CD4-positive, alpha-beta memory T cell (primary cell): ENCODE data around the gene CCDC28A. TPM values are rescaled to one million over a fixed set of nuclear protein-coding genes. Genes with fewer than 3 reads are reported as not detected.
"Not testable (repeated sequence)": the region's sequence is repeated elsewhere in the genome, so short reads cannot be mapped to it uniquely, and the experiment has no call there.

ENCODE experiments used
- CTCF ChIA-PET: fragments of 350-600 bp; sonication (Branson Sonifier 250); formaldehyde crosslinking; loops from one replicate; lab custom pipeline; 2021; ENCODE audit warnings: inconsistent platforms; ENCODE audit not compliant: partially characterized antibody; lab: Charles Lee
- POLR2A ChIA-PET: fragments of 350-600 bp; sonication (Branson Sonifier 250); formaldehyde crosslinking; loops from one replicate; lab custom pipeline; 2021; ENCODE audit not compliant: partially characterized antibody; lab: Charles Lee
- DNase-seq, 5 donors: peaks; one replicate each; pipeline versions ENCODE4 v3.0.0 to v3.0.0-alpha.2; 2020 to 2022; ENCODE audit warnings: mixed read lengths in 1 of 5
- H3K27ac ChIP-seq: one replicate; pipeline ENCODE4 v1.7.0; 2013; ENCODE audit warnings: low read depth, low read length
- H3K27me3 ChIP-seq: 2 replicates; pipeline ENCODE4 v1.7.0; 2013; ENCODE audit warnings: mild to moderate bottlenecking, low read length, moderate library complexity; ENCODE audit not compliant: insufficient read depth
- H3K36me3 ChIP-seq: 2 replicates; pipeline ENCODE4 v1.7.0; 2013; ENCODE audit warnings: mild to moderate bottlenecking, low read length, moderate library complexity; ENCODE audit not compliant: insufficient read depth
- H3K4me1 ChIP-seq: 2 replicates; pipeline ENCODE4 v1.7.0; 2013; ENCODE audit warnings: mild to moderate bottlenecking, low read length, moderate library complexity; ENCODE audit not compliant: insufficient read depth
- H3K4me3 ChIP-seq, 2 donors: one replicate each; pipeline ENCODE4 v1.7.0; 2013; ENCODE audit warnings: low read length in 2 of 2, mild to moderate bottlenecking in 1 of 2
- H3K9me3 ChIP-seq, 2 donors: one replicate each; pipeline ENCODE4 v1.7.0; 2013; ENCODE audit warnings: low read length in 2 of 2, control low read depth in 1 of 2; ENCODE audit not compliant: control insufficient read depth in 1 of 2
- H3K27ac Mint-ChIP-seq, 7 donors: one replicate each; pipeline ENCODE4 v1.8.0; 2020 to 2021; ENCODE audit warnings: mixed read lengths in 7 of 7, mild to moderate bottlenecking in 6 of 7, inconsistent platforms in 3 of 7, moderate library complexity in 3 of 7
- H3K27me3 Mint-ChIP-seq, 2 donors: one replicate each; pipeline ENCODE4 v1.8.0; 2020 to 2021; ENCODE audit warnings: mixed read lengths in 2 of 2
- H3K36me3 Mint-ChIP-seq, 2 donors: one replicate each; pipeline ENCODE4 v1.8.0; 2020 to 2021; ENCODE audit warnings: mixed read lengths in 2 of 2, inconsistent platforms in 1 of 2, mild to moderate bottlenecking in 1 of 2
- H3K4me1 Mint-ChIP-seq, 4 donors: one replicate each; pipeline ENCODE4 v1.8.0; 2020 to 2021; ENCODE audit warnings: mixed read lengths in 4 of 4, mild to moderate bottlenecking in 1 of 4
- H3K4me3 Mint-ChIP-seq, 8 donors: one replicate each; pipeline ENCODE4 v1.8.0; 2020 to 2021; ENCODE audit warnings: mixed read lengths in 8 of 8, mild to moderate bottlenecking in 7 of 8, moderate library complexity in 6 of 8, inconsistent platforms in 3 of 8
- H3K9me3 Mint-ChIP-seq, 8 donors: one replicate each; pipeline ENCODE4 v1.8.0; 2020 to 2021; ENCODE audit warnings: mixed read lengths in 8 of 8, mild to moderate bottlenecking in 5 of 8, inconsistent platforms in 3 of 8, moderate library complexity in 1 of 8
- intact Hi-C: fragments of 100-400 bp; cut with micrococcal nuclease; formaldehyde crosslinking; loops from one replicate; pipeline ENCODE4 v1.15.1; 2023
- polyA plus RNA-seq, 2 donors: library from polyadenylated mRNA; unstranded; fragments of 300-500 nt; fragmentation: Illumina TruSeq; gene quantifications; one replicate each; pipeline ENCODE4 v1.2.3, GENCODE V29; 2021
- total RNA-seq, 2 experiments: library from RNA; stranded (reverse); gene quantifications; one replicate each; pipeline ENCODE4 v1.2.3, GENCODE V29; 2021

The CCDC28A gene
- total and polyA plus RNA-seq, 4 experiments from 2014 or later: 32.4 to 54.8 (median 43.8) TPM

DNA sequence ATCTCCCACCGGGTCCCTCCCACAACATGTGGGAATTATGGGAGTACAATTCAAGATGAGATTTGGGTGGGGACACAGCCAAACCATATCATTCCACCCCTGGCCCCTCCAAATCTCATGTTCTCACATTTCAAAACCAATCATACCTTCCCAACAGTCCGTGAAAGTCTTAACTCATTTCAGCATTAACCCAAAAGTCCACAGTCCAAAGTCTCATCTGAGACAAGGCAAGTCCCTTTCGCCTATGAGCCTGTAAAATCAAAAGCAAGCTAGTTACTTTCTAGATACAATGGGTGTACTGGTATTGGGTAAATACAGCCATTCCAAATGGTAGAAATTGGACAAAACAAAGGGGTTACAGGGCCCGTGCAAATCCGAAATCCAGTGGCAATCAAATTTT is 43.5 kb upstream of the CCDC28A start:
- H3K4me1 ChIP-seq, POLR2A ChIA-PET, H3K4me1 Mint-ChIP-seq, H3K4me3 ChIP-seq, H3K4me3 Mint-ChIP-seq, intact Hi-C loops, H3K9me3 ChIP-seq, H3K36me3 ChIP-seq, H3K27ac ChIP-seq, DNase-seq, H3K27me3 ChIP-seq, H3K36me3 Mint-ChIP-seq, H3K27ac Mint-ChIP-seq, H3K9me3 Mint-ChIP-seq: not testable (repeated sequence)
- CTCF ChIA-PET: interaction anchor here (1.0 kb wide), 1 partner anchor 36 kb away, joined by 4 read pairs; no protein-coding TSS in a partner anchor
- H3K27me3 Mint-ChIP-seq: peaks cover 9 to 12% of the 10 kb centered on the region in 2 donors

DNA sequence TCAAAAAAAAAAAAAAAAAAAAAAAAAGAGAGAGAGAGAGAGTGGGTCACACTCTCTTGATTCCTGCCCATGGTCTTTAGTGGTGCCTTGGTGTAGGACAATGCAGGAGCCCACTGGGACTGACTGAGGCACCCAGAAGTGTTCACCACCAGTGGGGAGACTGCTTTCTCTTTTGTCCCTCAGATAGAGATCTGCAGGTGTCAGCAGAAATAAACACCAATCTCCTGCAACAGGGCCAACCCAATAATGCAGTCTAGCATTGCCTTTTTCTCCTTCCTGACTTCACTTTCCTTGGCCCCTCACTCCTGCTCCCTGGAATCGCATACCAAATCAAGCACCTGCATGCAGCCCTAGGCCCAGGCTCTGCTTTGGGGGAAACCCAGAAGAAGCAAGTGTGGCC is 39.0 kb upstream of the CCDC28A start:
- no peak for DNase-seq
- Mint-ChIP-seq H3K4me3 (no peak overlapping the region), H3K27ac (no peak overlapping the region), H3K27me3 (peaks cover 5 to 10% of the 10 kb centered on the region in 2 donors), H3K4me1 (no peaks in the 10 kb centered on the region), H3K36me3 (peaks cover 2 to 4% of the 10 kb centered on the region in 2 donors), H3K9me3 (peaks cover 0 to 19% (median 9%) of the 10 kb centered on the region in 8 donors)
- H3K4me3 ChIP-seq: no peak overlapping the region
- H3K27me3 ChIP-seq: no peaks in the 10 kb centered on the region
- H3K36me3 ChIP-seq: no peaks in the 10 kb centered on the region
- POLR2A ChIA-PET: no interaction called here
- no peaks in the 10 kb centered on the region for H3K4me1 ChIP-seq
- H3K27ac ChIP-seq: no peak overlapping the region
- intact Hi-C loops: no loop called here
- no peaks in the 10 kb centered on the region for H3K9me3 ChIP-seq
- CTCF ChIA-PET: no interaction called here

DNA sequence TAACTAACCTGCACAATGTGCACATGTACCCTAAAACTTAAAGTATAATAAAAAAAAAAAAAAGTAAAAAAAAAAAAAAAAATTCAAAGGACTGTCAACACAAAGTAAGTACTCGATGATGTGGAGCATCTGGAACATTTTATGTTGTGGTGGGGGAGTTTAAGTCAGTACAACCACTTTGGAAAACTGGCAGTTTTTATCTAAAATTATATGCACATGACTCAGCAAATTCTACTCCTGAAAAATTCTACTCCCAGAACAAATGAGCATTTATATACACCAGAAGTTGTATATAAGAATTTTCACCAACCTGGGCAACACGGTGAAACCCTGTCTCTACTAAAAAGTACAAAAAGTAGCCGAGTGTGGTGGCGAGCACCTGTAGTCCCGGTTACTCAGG is 36.9 kb upstream of the CCDC28A start:
- ChIA-PET POLR2A (no interaction called here), CTCF (no interaction called here)
- Mint-ChIP-seq H3K4me1 (no peaks in the 10 kb centered on the region), H3K27ac (no peak overlapping the region), H3K36me3 (peaks cover 0 to 8% of the 10 kb centered on the region in 2 donors), H3K9me3 (peaks cover 0 to 26% (median 7%) of the 10 kb centered on the region in 8 donors), H3K27me3 (peaks cover 0 to 5% of the 10 kb centered on the region in 2 donors), H3K4me3 (no peak overlapping the region)
- H3K4me1 ChIP-seq: no peaks in the 10 kb centered on the region
- no peaks in the 10 kb centered on the region for H3K9me3 ChIP-seq
- DNase-seq: no peak
- H3K27ac ChIP-seq: no peak overlapping the region
- H3K4me3 ChIP-seq: no peak overlapping the region
- no peaks in the 10 kb centered on the region for H3K36me3 ChIP-seq
- H3K27me3 ChIP-seq: no peaks in the 10 kb centered on the region
- intact Hi-C loops: no loop called here

DNA sequence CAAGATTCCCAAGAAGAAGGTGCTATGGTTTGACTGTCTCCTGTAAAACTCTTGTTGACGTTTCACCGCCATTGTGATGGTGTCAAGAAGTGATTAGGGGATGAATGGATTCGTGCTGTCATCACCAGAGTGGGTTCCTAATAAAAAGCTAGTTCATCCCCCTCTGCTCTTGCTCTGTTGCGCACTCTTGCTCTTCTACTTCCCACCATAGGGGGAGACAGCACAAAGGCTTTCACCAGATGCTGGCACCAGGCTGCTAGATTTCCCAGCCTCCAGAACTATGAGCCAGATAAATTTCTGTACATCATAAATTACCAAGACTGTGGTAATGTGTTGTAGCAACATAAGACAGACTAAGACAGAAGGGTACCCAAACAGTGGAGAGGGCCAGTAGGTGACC is 21.6 kb upstream of the CCDC28A start:
- H3K27me3 Mint-ChIP-seq: no peaks in the 10 kb centered on the region
- ChIA-PET POLR2A (no interaction called here), CTCF (no interaction called here)
- Histone ChIP-seq H3K27me3 (no peaks in the 10 kb centered on the region), H3K36me3 (no peaks in the 10 kb centered on the region), H3K27ac (no peak overlapping the region), H3K4me3 (no peak overlapping the region), H3K9me3 (no peaks in the 10 kb centered on the region), H3K4me1 (no peaks in the 10 kb centered on the region)
- no peaks in the 10 kb centered on the region for H3K36me3 Mint-ChIP-seq
- H3K9me3 Mint-ChIP-seq: no peaks in the 10 kb centered on the region
- no peaks in the 10 kb centered on the region for H3K4me1 Mint-ChIP-seq
- no peak overlapping the region for H3K27ac Mint-ChIP-seq
- no peak for DNase-seq
- no peak overlapping the region for H3K4me3 Mint-ChIP-seq
- intact Hi-C loops: no loop called here

DNA sequence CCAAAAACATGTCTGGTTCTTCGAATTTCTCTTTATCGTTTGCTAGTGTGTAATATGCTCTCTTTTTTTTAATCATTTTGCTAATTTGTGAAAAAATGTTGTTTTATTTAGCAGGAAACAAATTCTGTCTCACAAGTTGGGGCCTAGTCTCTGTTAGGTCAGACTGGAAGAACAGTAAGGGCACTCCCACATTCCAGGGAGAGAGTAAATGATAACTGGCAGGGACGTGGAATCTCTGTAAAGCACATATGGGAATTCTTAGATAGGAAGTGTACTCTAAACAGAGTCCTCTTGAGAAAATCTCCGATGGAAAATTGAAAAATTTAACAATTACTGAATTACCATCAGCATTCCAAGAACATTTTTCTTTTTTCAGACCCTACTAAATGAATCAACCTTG is 16.4 kb upstream of the CCDC28A start:
- Histone ChIP-seq H3K4me3 (no peak overlapping the region), H3K36me3 (no peaks in the 10 kb centered on the region), H3K9me3 (no peaks in the 10 kb centered on the region), H3K27ac (no peak overlapping the region), H3K4me1 (no peaks in the 10 kb centered on the region), H3K27me3 (no peaks in the 10 kb centered on the region)
- no peak for DNase-seq
- no peak overlapping the region for H3K27ac Mint-ChIP-seq
- CTCF ChIA-PET: no interaction called here
- H3K27me3 Mint-ChIP-seq: no peaks in the 10 kb centered on the region
- no peaks in the 10 kb centered on the region for H3K36me3 Mint-ChIP-seq
- POLR2A ChIA-PET: no interaction called here
- H3K9me3 Mint-ChIP-seq: no peaks in the 10 kb centered on the region
- no peak overlapping the region for H3K4me3 Mint-ChIP-seq
- intact Hi-C loops: no loop called here
- H3K4me1 Mint-ChIP-seq: no peaks in the 10 kb centered on the region

DNA sequence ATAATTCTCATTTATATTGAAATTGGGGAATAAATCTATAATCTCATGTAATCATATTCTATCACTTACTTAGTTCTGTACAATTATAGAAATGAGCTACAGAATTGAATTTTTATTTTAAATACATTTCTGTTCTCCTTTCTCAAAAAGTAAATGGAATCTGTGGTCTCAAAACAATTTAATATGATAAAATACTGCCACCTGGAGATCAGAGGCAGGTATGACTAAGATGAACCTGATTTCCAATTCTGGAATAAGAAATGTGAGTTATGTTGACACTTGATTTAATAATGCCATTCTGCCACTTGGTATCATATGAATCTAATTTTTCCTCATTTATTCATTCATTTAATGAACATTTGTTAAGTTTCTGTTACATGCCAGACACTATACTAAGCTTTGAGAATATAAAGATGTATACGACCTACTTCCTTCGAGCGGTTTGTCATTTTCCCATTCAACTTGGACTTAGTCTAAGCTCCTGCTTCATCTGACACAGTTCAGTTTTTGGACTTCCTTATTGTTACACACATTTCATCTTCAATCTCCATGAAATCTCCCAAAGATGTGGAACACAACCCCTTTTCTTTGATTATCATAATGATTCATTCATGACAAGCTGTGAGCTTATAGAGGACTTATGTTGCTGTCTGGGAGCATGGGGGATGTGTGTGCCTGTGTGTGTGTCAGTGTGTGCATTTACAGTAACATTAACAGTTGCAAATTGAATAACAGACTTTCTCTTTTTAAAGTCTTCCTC is 7.5 kb upstream of the CCDC28A start:
- H3K4me1 ChIP-seq: no peaks in the 10 kb centered on the region
- no peak overlapping the region for H3K4me3 ChIP-seq
- ChIA-PET CTCF (interaction anchor here (0.6 to 6.8 kb wide), 19 partner anchors 10 to 976 kb away, joined by 3 to 114 read pairs (median 4); no protein-coding TSS in a partner anchor), POLR2A (interaction anchor here (1.0 kb wide), 1 partner anchor 73 kb away, joined by 3 read pairs; no protein-coding TSS in a partner anchor)
- H3K27me3 ChIP-seq: no peaks in the 10 kb centered on the region
- H3K27ac ChIP-seq: no peak overlapping the region
- H3K4me3 Mint-ChIP-seq: no peak overlapping the region
- H3K27ac Mint-ChIP-seq: no peak overlapping the region
- no peaks in the 10 kb centered on the region for H3K9me3 Mint-ChIP-seq
- peaks cover 0 to 2% of the 10 kb centered on the region in 2 donors for H3K27me3 Mint-ChIP-seq
- H3K4me1 Mint-ChIP-seq: no peaks in the 10 kb centered on the region
- H3K36me3 Mint-ChIP-seq: no peaks in the 10 kb centered on the region
- intact Hi-C loops: loop anchor here (1.0 kb wide), 4 partner anchors 74 to 650 kb away; no protein-coding TSS in a partner anchor
- no peaks in the 10 kb centered on the region for H3K36me3 ChIP-seq
- no peaks in the 10 kb centered on the region for H3K9me3 ChIP-seq
- DNase-seq: peak in 4 of 5 donors; percentile 31 to 36 (median 34)

DNA sequence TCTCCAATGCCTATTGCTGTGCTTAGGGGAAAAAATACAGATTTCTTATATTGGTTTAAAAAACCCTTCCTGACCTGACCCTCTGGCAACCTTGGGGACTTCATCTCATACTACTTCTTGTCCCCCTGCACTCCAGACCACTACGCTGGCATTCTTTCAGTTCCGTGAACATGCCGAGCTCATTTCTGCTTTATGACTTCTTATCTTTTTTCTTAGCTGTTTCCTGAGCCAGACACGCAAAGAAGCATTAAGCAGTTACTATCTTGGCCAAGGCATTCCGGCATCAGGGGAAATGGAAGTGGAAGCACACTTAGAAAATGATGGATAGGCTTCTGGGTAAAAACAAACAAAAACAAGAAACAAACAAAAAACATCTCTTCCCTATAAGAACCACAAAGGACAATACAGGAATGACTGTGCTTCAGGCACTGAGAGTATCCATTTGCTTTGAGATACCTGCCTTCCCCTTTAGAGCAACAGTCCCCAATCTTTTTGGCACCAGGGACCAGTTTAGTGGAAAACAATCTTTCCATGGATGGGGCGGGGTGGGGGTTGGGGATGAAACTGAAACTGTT is 4.4 kb upstream of the CCDC28A start:
- peaks cover 0 to 9% of the 10 kb centered on the region in 2 donors for H3K36me3 Mint-ChIP-seq
- Histone ChIP-seq H3K27ac (no peak overlapping the region), H3K36me3 (no peaks in the 10 kb centered on the region), H3K4me3 (no peak overlapping the region), H3K9me3 (no peaks in the 10 kb centered on the region), H3K27me3 (no peaks in the 10 kb centered on the region), H3K4me1 (peaks cover 8% of the 10 kb centered on the region)
- no peaks in the 10 kb centered on the region for H3K9me3 Mint-ChIP-seq
- no peak overlapping the region for H3K4me3 Mint-ChIP-seq
- H3K27me3 Mint-ChIP-seq: peaks cover 2 to 3% of the 10 kb centered on the region in 2 donors
- H3K27ac Mint-ChIP-seq: no peak overlapping the region
- peaks cover 4 to 26% (median 12%) of the 10 kb centered on the region in 4 donors for H3K4me1 Mint-ChIP-seq
- POLR2A ChIA-PET: no interaction called here
- CTCF ChIA-PET: interaction anchor here (1.3 to 2.9 kb wide), 3 partner anchors 178 to 653 kb away, joined by 4 to 9 read pairs (median 7); no protein-coding TSS in a partner anchor
- intact Hi-C loops: no loop called here
- no peak for DNase-seq
